IMR-90 (cell line): ENCODE results near the gene KRT78. TPM values are rescaled to one million over a fixed set of nuclear protein-coding genes. Genes with fewer than 3 reads are reported as not detected.

Experiments
- ATAC-seq: fragments of 200-7000 bp; cut with Tn5 transposase; 2 replicates; pipeline ENCODE4 v1.9.1; 2020; ENCODE audit warnings: low read depth, mild to moderate bottlenecking, moderate library complexity
- BruUV-seq: library from RNA; stranded (reverse); fragments of 400-500 nt; replicated peaks from 2 replicates; lab custom pipeline; 2021; lab: Mats Ljungman, UMichigan
- CTCF ChIA-PET: fragments of 300-600 bp; formaldehyde crosslinking; extraction: SDS; loops from one replicate; lab custom pipeline; 2021; ENCODE audit warnings: antibody characterized with exemption; lab: Yijun Ruan, JAX
- POLR2A ChIA-PET: fragments of 300-600 bp; sonication (Branson Sonifier 250); formaldehyde crosslinking; loops from one replicate; lab custom pipeline; 2022; ENCODE audit warnings: antibody characterized with exemption; ENCODE audit not compliant: unreplicated experiment; lab: Charles Lee
- DNase-seq: peaks from one replicate; pipeline ENCODE4 v3.0.0; 2013
- H2AFZ ChIP-seq: replicated peaks from 2 replicates; pipeline ENCODE3; 2013; ENCODE audit warnings: low read length, mild to moderate bottlenecking; ENCODE audit not compliant: poor library complexity
- H2AK5ac ChIP-seq: 2 replicates; pipeline ENCODE4 v1.6.1; 2013; ENCODE audit warnings: low read depth, low read length, inconsistent platforms
- H2AK9ac ChIP-seq: replicated peaks from 2 replicates; pipeline ENCODE3; 2013; ENCODE audit warnings: mild to moderate bottlenecking, low read depth, low read length, moderate library complexity; ENCODE audit not compliant: poor library complexity
- H2BK120ac ChIP-seq: 2 replicates; pipeline ENCODE4 v1.6.1; 2013; ENCODE audit warnings: low read depth, low read length, inconsistent platforms
- H2BK15ac ChIP-seq: 3 replicates; pipeline ENCODE4 v1.6.1; 2013; ENCODE audit warnings: low read depth, low read length, inconsistent platforms
- H2BK20ac ChIP-seq: 2 replicates; pipeline ENCODE4 v1.6.1; 2013; ENCODE audit warnings: low read depth, mild to moderate bottlenecking, inconsistent platforms, low read length, moderate library complexity
- H2BK5ac ChIP-seq: 2 replicates; pipeline ENCODE4 v1.6.1; 2013; ENCODE audit warnings: mild to moderate bottlenecking, low read depth, low read length, inconsistent platforms; ENCODE audit not compliant: poor library complexity, severe bottlenecking
- H3K14ac ChIP-seq: replicated peaks from 2 replicates; pipeline ENCODE4 v1.6.1; 2013; ENCODE audit warnings: low read depth, low read length, inconsistent platforms
- H3K18ac ChIP-seq: 2 replicates; pipeline ENCODE4 v1.6.1; 2013; ENCODE audit warnings: low read depth, low read length, control low read depth
- H3K23ac ChIP-seq: 2 replicates; pipeline ENCODE4 v1.6.1; 2013; ENCODE audit warnings: low read depth, low read length, inconsistent platforms
- H3K27ac ChIP-seq: 2 replicates; pipeline ENCODE4 v1.5.1; 2013; ENCODE audit warnings: mild to moderate bottlenecking, control low read depth, low read length; ENCODE audit not compliant: insufficient read depth
- H3K27me3 ChIP-seq: 2 replicates; pipeline ENCODE4 v1.6.1; 2013; ENCODE audit warnings: low read length; ENCODE audit not compliant: control insufficient read depth, insufficient read depth
- H3K36me3 ChIP-seq: 2 replicates; pipeline ENCODE4 v1.6.1; 2013; ENCODE audit warnings: low read length, mixed read lengths; ENCODE audit not compliant: control insufficient read depth, insufficient read depth
- H3K4ac ChIP-seq: 2 replicates; pipeline ENCODE4 v1.6.1; 2013; ENCODE audit warnings: low read depth, low read length, inconsistent platforms
- H3K4me1 ChIP-seq: 2 replicates; pipeline ENCODE4 v1.6.1; 2013; ENCODE audit warnings: low read length, mixed read lengths; ENCODE audit not compliant: control insufficient read depth, insufficient read depth
- H3K4me2 ChIP-seq: 2 replicates; pipeline ENCODE4 v1.6.1; 2013; ENCODE audit warnings: low read depth, mild to moderate bottlenecking, control low read depth, low read length, moderate library complexity
- H3K4me3 ChIP-seq: 2 replicates; pipeline ENCODE4 v1.5.1; 2013; ENCODE audit warnings: low read depth, mild to moderate bottlenecking, control low read depth, low read length, moderate library complexity; ENCODE audit not compliant: insufficient read depth
- H3K56ac ChIP-seq: 2 replicates; pipeline ENCODE4 v1.6.1; 2013; ENCODE audit warnings: low read length, inconsistent platforms; ENCODE audit not compliant: insufficient read depth; ENCODE audit errors: extremely low read depth
- H3K79me1 ChIP-seq, 2 experiments: 2 replicates each; pipeline ENCODE4 v1.6.1; 2013; ENCODE audit warnings: low read length in 2 of 2, inconsistent platforms in 1 of 2, low read depth in 1 of 2
- H3K9ac ChIP-seq: 2 replicates; pipeline ENCODE4 v1.6.1; 2013; ENCODE audit warnings: low read depth, low read length, control low read depth
- H3K9me1 ChIP-seq: 2 replicates; pipeline ENCODE4 v1.6.1; 2013; ENCODE audit warnings: low read length, inconsistent platforms; ENCODE audit not compliant: insufficient read depth
- H3K9me3 ChIP-seq: 2 replicates; pipeline ENCODE4 v1.6.1; 2013; ENCODE audit warnings: low read length; ENCODE audit not compliant: control insufficient read depth, insufficient read depth
- H4K20me1 ChIP-seq: 2 replicates; pipeline ENCODE4 v1.6.1; 2013; ENCODE audit warnings: low read length, inconsistent platforms; ENCODE audit not compliant: insufficient read depth
- H4K5ac ChIP-seq: 2 replicates; pipeline ENCODE4 v1.6.1; 2013; ENCODE audit warnings: mild to moderate bottlenecking, low read depth, low read length, control low read depth
- H4K8ac ChIP-seq, 2 experiments: 2 replicates each; pipeline ENCODE4 v1.6.1; 2013; ENCODE audit warnings: low read depth in 2 of 2, low read length in 2 of 2, control low read depth in 1 of 2, inconsistent platforms in 1 of 2
- H4K91ac ChIP-seq: 2 replicates; pipeline ENCODE4 v1.6.1; 2013; ENCODE audit warnings: low read depth, low read length, inconsistent platforms; ENCODE audit not compliant: insufficient read depth
- BHLHE40 ChIP-seq: fragments of 150-350 bp; IDR thresholded peaks from 2 replicates; pipeline ENCODE4 v1.6.1; 2016; ENCODE audit warnings: mild to moderate bottlenecking, low read depth, low read length
- CEBPB ChIP-seq: IDR thresholded peaks from 2 replicates; pipeline ENCODE4 v1.6.1; 2012; ENCODE audit warnings: low read depth, low read length, improper control_type of control experiment
- CHD1 ChIP-seq: IDR thresholded peaks from 2 replicates; pipeline ENCODE4 v1.6.1; 2012; ENCODE audit warnings: low read depth, low read length, improper control_type of control experiment
- ELK1 ChIP-seq: fragments of 150-350 bp; IDR thresholded peaks from 2 replicates; pipeline ENCODE4 v1.6.1; 2016; ENCODE audit warnings: low read depth, mild to moderate bottlenecking, low read length, moderate library complexity, borderline replicate concordance
- FOS ChIP-seq: fragments of 150-350 bp; IDR thresholded peaks from 2 replicates; pipeline ENCODE4 v1.6.1; 2016; ENCODE audit warnings: low read depth, low read length
- MAFK ChIP-seq: IDR thresholded peaks from 2 replicates; pipeline ENCODE4 v1.6.1; 2012; ENCODE audit warnings: low read depth, low read length, improper control_type of control experiment
- MXI1 ChIP-seq: IDR thresholded peaks from 2 replicates; pipeline ENCODE4 v1.6.1; 2012; ENCODE audit warnings: low read depth, mild to moderate bottlenecking, low read length, moderate library complexity, borderline replicate concordance
- NFE2L2 ChIP-seq: fragments of 150-350 bp; IDR thresholded peaks from 2 replicates; pipeline ENCODE4 v1.6.1; 2016; ENCODE audit warnings: low read depth, mild to moderate bottlenecking, low read length
- RAD21 ChIP-seq: IDR thresholded peaks from 2 replicates; pipeline ENCODE4 v1.6.1; 2012; ENCODE audit warnings: low read length, improper control_type of control experiment
- RCOR1 ChIP-seq: IDR thresholded peaks from 2 replicates; pipeline ENCODE4 v1.6.1; 2012; ENCODE audit warnings: mild to moderate bottlenecking, low read length, improper control_type of control experiment; ENCODE audit not compliant: insufficient replicate concordance
- SMC3 ChIP-seq: fragments of 150-350 bp; IDR thresholded peaks from 2 replicates; pipeline ENCODE4 v1.6.1; 2016; ENCODE audit warnings: low read depth, mild to moderate bottlenecking, antibody characterized with exemption, low read length, moderate library complexity
- WGBS, 2 experiments: methylation state at CpG; one replicate each; pipeline versions ENCODE4 v1.1.5 to v1.1.7; 2013; ENCODE audit warnings: missing lambda C conversion rate in 2 of 2; ENCODE audit not compliant: insufficient read length in 1 of 2; ENCODE audit errors: extremely low coverage in 2 of 2; 5-methylcytosine and 5-hydroxymethylcytosine counted together
- dilution Hi-C: fragments of 300-500 bp; cut with HindIII; formaldehyde crosslinking; loops from one replicate; pipeline ENCODE4 v1.14.3; 2018; ENCODE audit warnings: low sequenced_read_pairs; ENCODE audit not compliant: unreplicated experiment
- in situ Hi-C: fragments of 300-500 bp; cut with MboI; formaldehyde crosslinking; loops from 3 replicates; pipeline ENCODE4 v1.14.3; 2019; ENCODE audit warnings: low sequenced_read_pairs, inconsistent platforms, mixed read lengths
- intact Hi-C: fragments of 100-400 bp; cut with micrococcal nuclease; formaldehyde crosslinking; loops from 2 replicates; pipeline ENCODE4 v1.10.0; 2022
- polyA plus RNA-seq, 3 experiments: library from polyadenylated mRNA; depleted of rRNA; stranded (reverse); fragments of >200 nt; gene quantifications; 2 replicates each; pipeline ENCODE4 v1.2.3, GENCODE V29; 2012; ENCODE audit warnings: low replicate concordance in 1 of 3
- total RNA-seq: library from RNA; depleted of rRNA; stranded (reverse); fragments of >200 nt; gene quantifications from 2 replicates; pipeline ENCODE4 v1.2.3, GENCODE V29; 2012
- TF ChIP-seq, protein P1 (sequence below): conservative IDR thresholded peaks from 2 replicates; pipeline ENCODE4 v1.5.1; 2012; ENCODE audit warnings: mild to moderate bottlenecking, low read depth, low read length, improper control_type of control experiment
- TF ChIP-seq, protein P2 (sequence below): fragments of 150-350 bp; IDR thresholded peaks from 2 replicates; pipeline ENCODE4 v1.6.1; 2017; ENCODE audit warnings: mild to moderate bottlenecking, antibody characterized with exemption, low read length, low read depth

KRT78 gene
- total and polyA plus RNA-seq, 2 of the 4 experiments (the other 2 are of a cell fraction) = not detected

- Histone ChIP-seq H3K18ac (no peak overlapping the region), H3K4me3 (no peak overlapping the region), H2BK20ac (no peak overlapping the region), H3K9me1 (peaks cover 3% of the 10 kb centered on the region; the same call in 1 of the 2 replicates), H3K36me3 (no peaks in the 10 kb centered on the region), H3K9ac (no peak overlapping the region), H4K20me1 (no peaks in the 10 kb centered on the region; the same call in 1 of the 2 replicates), H2AK9ac (no peak overlapping the region), H3K4me1 (no peaks in the 10 kb centered on the region), H4K91ac (no peak overlapping the region), H2AFZ (no peak overlapping the region), H4K8ac (no peak overlapping the region), H2BK120ac (no peak overlapping the region), H3K27me3 (peaks cover 9% of the 10 kb centered on the region), H3K9me3 (no peaks in the 10 kb centered on the region), H2BK15ac (no peak overlapping the region), H3K23ac (no peak overlapping the region), H4K5ac (no peak overlapping the region), H3K4ac (no peak overlapping the region), H3K4me2 (no peak overlapping the region), H2BK5ac (no peak overlapping the region), H3K56ac (no peak overlapping the region), H2AK5ac (no peak overlapping the region), H3K14ac (no peak overlapping the region), H3K27ac (no peak overlapping the region), H3K79me1 (no peaks in the 10 kb centered on the region)
- DNase-seq (no peak), ATAC-seq (no peak)
- intact Hi-C loops (no loop called here), in situ Hi-C loops (no loop called here), dilution Hi-C loops (no loop called here)
- CTCF ChIA-PET = interaction anchor here (0.9 kb wide), 1 partner anchor 69 kb away, joined by 3 read pairs; no protein-coding TSS in a partner anchor
- BruUV-seq = no TSS peak
- no peak for TF ChIP-seq SMC3
- TF ChIP-seq CEBPB = no peak
- TF ChIP-seq ELK1 = no peak
- TF ChIP-seq BHLHE40 = no peak
- TF ChIP-seq, protein P1, sequence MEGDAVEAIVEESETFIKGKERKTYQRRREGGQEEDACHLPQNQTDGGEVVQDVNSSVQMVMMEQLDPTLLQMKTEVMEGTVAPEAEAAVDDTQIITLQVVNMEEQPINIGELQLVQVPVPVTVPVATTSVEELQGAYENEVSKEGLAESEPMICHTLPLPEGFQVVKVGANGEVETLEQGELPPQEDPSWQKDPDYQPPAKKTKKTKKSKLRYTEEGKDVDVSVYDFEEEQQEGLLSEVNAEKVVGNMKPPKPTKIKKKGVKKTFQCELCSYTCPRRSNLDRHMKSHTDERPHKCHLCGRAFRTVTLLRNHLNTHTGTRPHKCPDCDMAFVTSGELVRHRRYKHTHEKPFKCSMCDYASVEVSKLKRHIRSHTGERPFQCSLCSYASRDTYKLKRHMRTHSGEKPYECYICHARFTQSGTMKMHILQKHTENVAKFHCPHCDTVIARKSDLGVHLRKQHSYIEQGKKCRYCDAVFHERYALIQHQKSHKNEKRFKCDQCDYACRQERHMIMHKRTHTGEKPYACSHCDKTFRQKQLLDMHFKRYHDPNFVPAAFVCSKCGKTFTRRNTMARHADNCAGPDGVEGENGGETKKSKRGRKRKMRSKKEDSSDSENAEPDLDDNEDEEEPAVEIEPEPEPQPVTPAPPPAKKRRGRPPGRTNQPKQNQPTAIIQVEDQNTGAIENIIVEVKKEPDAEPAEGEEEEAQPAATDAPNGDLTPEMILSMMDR = no peak
- no peak for TF ChIP-seq CHD1
- no peak for TF ChIP-seq FOS
- TF ChIP-seq, protein P2, sequence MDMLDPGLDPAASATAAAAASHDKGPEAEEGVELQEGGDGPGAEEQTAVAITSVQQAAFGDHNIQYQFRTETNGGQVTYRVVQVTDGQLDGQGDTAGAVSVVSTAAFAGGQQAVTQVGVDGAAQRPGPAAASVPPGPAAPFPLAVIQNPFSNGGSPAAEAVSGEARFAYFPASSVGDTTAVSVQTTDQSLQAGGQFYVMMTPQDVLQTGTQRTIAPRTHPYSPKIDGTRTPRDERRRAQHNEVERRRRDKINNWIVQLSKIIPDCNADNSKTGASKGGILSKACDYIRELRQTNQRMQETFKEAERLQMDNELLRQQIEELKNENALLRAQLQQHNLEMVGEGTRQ = no peak
- no peak for TF ChIP-seq RAD21
- TF ChIP-seq RCOR1 = no peak
- no peak for TF ChIP-seq NFE2L2
- no peak for TF ChIP-seq MAFK
- no peak for TF ChIP-seq MXI1
- 80% methylated on average over 1 of the region's 3 CpGs; no CpG with 5 or more reads in 1 of the 2 experiments for WGBS, 2 experiments
- POLR2A ChIA-PET = no interaction called here
These were observed 51.8 kb downstream of the KRT78 start for GRCh38 chr12:52796839-52797528.
